HG03108 (cell line): ENCODE measurements around the gene MS4A6A.
A peak's percentile ranks its signal among the peaks of the same experiment; 100 is the strongest.
"Not testable (repeated sequence)": the region's sequence is repeated elsewhere in the genome, so short reads cannot be mapped to it uniquely, and the experiment has no call there.

Source experiments
- ATAC-seq: cut with Tn5 transposase; IDR thresholded peaks from one replicate; pipeline ENCODE4 v1.9.1; 2021; ENCODE audit warnings: moderate library complexity; ENCODE audit not compliant: unreplicated experiment

Gene MS4A6A

GRCh38 chr11:60182541-60183330 lies at the start of gene MS4A6A:
Gene MS4A6A, minus strand, starts transcription at chr11:60183083. Its CDS starts 1,356 bp downstream, at chr11:60181727.
- no peak for ATAC-seq

GRCh38 chr11:60230681-60231080 lies 47.8 kb upstream of the MS4A6A start:
- ATAC-seq = no peak

GRCh38 chr11:60222141-60222540 lies 39.3 kb upstream of the MS4A6A start:
- no peak for ATAC-seq

GRCh38 chr11:60221692-60222091 lies 38.8 kb upstream of the MS4A6A start:
- no peak for ATAC-seq

- ATAC-seq = no peak
Observed at GRCh38 chr11:60221181-60221580, 38.3 kb upstream of the MS4A6A start.

GRCh38 chr11:60214386-60214785 lies 31.5 kb upstream of the MS4A6A start:
- no peak for ATAC-seq

GRCh38 chr11:60211206-60211605 lies 28.3 kb upstream of the MS4A6A start:
- no peak for ATAC-seq

GRCh38 chr11:60209977-60210376 lies 27.1 kb upstream of the MS4A6A start:
- no peak for ATAC-seq

GRCh38 chr11:60208951-60209350 lies 26.1 kb upstream of the MS4A6A start:
- ATAC-seq = no peak

- ATAC-seq = no peak
Observed at GRCh38 chr11:60208146-60208895, 25.4 kb upstream of the MS4A6A start.

GRCh38 chr11:60206616-60207015 lies 23.7 kb upstream of the MS4A6A start:
- no peak for ATAC-seq

GRCh38 chr11:60204922-60205321 lies 22.0 kb upstream of the MS4A6A start:
- ATAC-seq = no peak

- ATAC-seq = not testable (repeated sequence)
Observed at GRCh38 chr11:60201334-60201733, 18.5 kb upstream of the MS4A6A start.

- ATAC-seq = no peak
Observed at GRCh38 chr11:60197442-60197841, 14.6 kb upstream of the MS4A6A start.

GRCh38 chr11:60195923-60196368 lies 13.1 kb upstream of the MS4A6A start:
- ATAC-seq = peak; percentile 67

- ATAC-seq = no peak
Observed at GRCh38 chr11:60194511-60194910, 11.6 kb upstream of the MS4A6A start.

- ATAC-seq = peak; percentile 84
Observed at GRCh38 chr11:60193687-60194433, 11.0 kb upstream of the MS4A6A start.

- not testable (repeated sequence) for ATAC-seq
Observed at GRCh38 chr11:60192564-60192963, 9.7 kb upstream of the MS4A6A start.

GRCh38 chr11:60188481-60188880 lies 5.6 kb upstream of the MS4A6A start:
- not testable (repeated sequence) for ATAC-seq

- not testable (repeated sequence) for ATAC-seq
Observed at GRCh38 chr11:60186128-60186527, 3.2 kb upstream of the MS4A6A start.

- ATAC-seq = not testable (repeated sequence)
Observed at GRCh38 chr11:60185512-60185827, 2.6 kb upstream of the MS4A6A start.
